Pancreas (tissue), 10 donors: ENCODE results near the gene EPO. TPM values are rescaled to one million over a fixed set of nuclear protein-coding genes. Genes with fewer than 3 reads are reported as not detected.

Experiments
- ATAC-seq, 4 donors: fragments of 200-7000 bp; cut with Tn5 transposase; one replicate each; pipeline versions ENCODE4 v1.8.0 to v1.9.1; 2020; ENCODE audit warnings: mild to moderate bottlenecking in 4 of 4, moderate library complexity in 4 of 4
- DNase-seq, 6 donors: peaks; one replicate each; pipeline ENCODE4 v3.0.0-alpha.2; 2020
- FAIRE-seq: peaks from 2 replicates; lab custom pipeline; 2012; peaks lifted over from hg19 to GRCh38; lab: Jason Lieb, UNC
- H3K27ac ChIP-seq, 4 donors: fragments of 200-600 bp; sonication (generic); 1 replicate in 3 of 4; 2 replicates in 1 of 4; pipeline versions ENCODE4 v1.5.0 to v1.8.0; 2020
- H3K27me3 ChIP-seq, 4 donors: fragments of 200-600 bp; one replicate each; pipeline ENCODE4 v1.8.0; 2021
- H3K36me3 ChIP-seq, 3 donors: fragments of 200-600 bp; sonication (generic) in 1 of 3; one replicate each; pipeline versions ENCODE4 v1.5.0 to v1.8.0; 2020 to 2021
- H3K4me1 ChIP-seq, 3 donors: fragments of 200-600 bp; one replicate each; pipeline ENCODE4 v1.8.0; 2021
- H3K4me3 ChIP-seq, 4 donors: fragments of 200-600 bp; sonication (generic) in 2 of 4; one replicate each; pipeline versions ENCODE4 v1.5.0 to v1.8.0; 2020 to 2021
- H3K9me3 ChIP-seq, 4 donors: fragments of 200-600 bp; one replicate each; pipeline ENCODE4 v1.8.0; 2021
- CTCF ChIP-seq, 4 donors: fragments of 200-600 bp; sonication (generic) in 3 of 4; IDR thresholded peaks; one replicate each; pipeline versions ENCODE4 v1.5.0 to v1.8.0; 2021; ENCODE audit warnings: antibody characterized with exemption in 4 of 4
- WGBS, 2 donors: extraction: QIAGEN DNeasy Blood & Tissue Kit; methylation state at CpG; one replicate each; pipeline ENCODE4 v1.1.7; 2013; 5-methylcytosine and 5-hydroxymethylcytosine counted together
- intact Hi-C, 3 donors: fragments of 100-400 bp; cut with DNase I; formaldehyde crosslinking; loops; one replicate each; pipeline versions ENCODE4 v1.11.1 to v1.14.2; 2022
- polyA plus RNA-seq, 2 donors: library from polyadenylated mRNA; stranded (reverse); fragments of 200-250 nt; gene quantifications; one replicate each; pipeline ENCODE4 v1.2.3, GENCODE V29; 2013
- total RNA-seq, 6 donors: library from RNA; stranded (reverse); fragmentation: NEBNext Ultra II Directional in 4 of 6; extraction: Animal tissue kit (Norgen Biotek cat#: 25700) in 4 of 6; gene quantifications; one replicate each; pipeline versions ENCODE4 v1.2.1 to v1.2.4, GENCODE V29; 2021 to 2023
- donor health status: healthy with polysubstance abuse.
- donor health status: DM: no; HTN: no; CAD: no; lungs with moderate emphysema.
- donor health status: DM: no; HTN: no; CAD: no.
- donor health status: control.
- donor health status: control.
- donor health status: Bipolar disorder and iron deficiency.
- donor health status: DM: yes; HTN: yes; CAD: no.
- donor health status: DM: no; HTN: no; CAD: no.
- donor health status: DM: no; HTN: no; CAD: no.
- donor health status: DM: yes; HTN: yes; CAD: no.

EPO gene
- total and polyA plus RNA-seq, 8 donors = 1.6 to 5.9 (median 3.9) TPM

GRCh38 chr7:100674411-100675104, 45.7 kb upstream of the EPO start:
- intact Hi-C loops = no loop called here
- Histone ChIP-seq H3K27me3 (no peaks in the 10 kb centered on the region), H3K4me1 (no peaks in the 10 kb centered on the region), H3K9me3 (no peaks in the 10 kb centered on the region), H3K4me3 (peak overlapping the region; percentile 87 to 91 (median 90)), H3K27ac (peak overlapping the region; percentile 93 to 98 (median 97)), H3K36me3 (peaks cover 3 to 24% (median 16%) of the 10 kb centered on the region in 3 donors)
- ATAC-seq = peak in 3 of 4 donors; percentile 1 to 4 (median 3)
- WGBS, 2 donors = 0 to 1% methylated on average over 42 to 43 of the region's 43 CpGs
- no peak for FAIRE-seq
- TF ChIP-seq CTCF (IDR thresholded peaks at IDR 0.05) = no peak
- DNase-seq = peak in 3 of 6 donors; percentile 59 to 73 (median 63)

- Histone ChIP-seq H3K4me1 (no peaks in the 10 kb centered on the region), H3K27me3 (no peaks in the 10 kb centered on the region), H3K4me3 (peak overlapping the region; percentile 87 to 91 (median 90)), H3K27ac (peak overlapping the region; percentile 36 to 98 (median 96)), H3K36me3 (peaks cover 3 to 24% (median 16%) of the 10 kb centered on the region in 3 donors), H3K9me3 (no peaks in the 10 kb centered on the region)
- intact Hi-C loops = no loop called here
- FAIRE-seq (no peak), ATAC-seq (peak in 1 of 4 donors; percentile 12), DNase-seq (peak in 3 of 6 donors; percentile 46 to 87 (median 74))
- 0% methylated on average over 25 to 46 of the region's 46 CpGs for WGBS, 2 donors
- TF ChIP-seq CTCF (IDR thresholded peaks at IDR 0.05) = no peak
Observed at GRCh38 chr7:100675105-100675451, 45.2 kb upstream of the EPO start.

DNA sequence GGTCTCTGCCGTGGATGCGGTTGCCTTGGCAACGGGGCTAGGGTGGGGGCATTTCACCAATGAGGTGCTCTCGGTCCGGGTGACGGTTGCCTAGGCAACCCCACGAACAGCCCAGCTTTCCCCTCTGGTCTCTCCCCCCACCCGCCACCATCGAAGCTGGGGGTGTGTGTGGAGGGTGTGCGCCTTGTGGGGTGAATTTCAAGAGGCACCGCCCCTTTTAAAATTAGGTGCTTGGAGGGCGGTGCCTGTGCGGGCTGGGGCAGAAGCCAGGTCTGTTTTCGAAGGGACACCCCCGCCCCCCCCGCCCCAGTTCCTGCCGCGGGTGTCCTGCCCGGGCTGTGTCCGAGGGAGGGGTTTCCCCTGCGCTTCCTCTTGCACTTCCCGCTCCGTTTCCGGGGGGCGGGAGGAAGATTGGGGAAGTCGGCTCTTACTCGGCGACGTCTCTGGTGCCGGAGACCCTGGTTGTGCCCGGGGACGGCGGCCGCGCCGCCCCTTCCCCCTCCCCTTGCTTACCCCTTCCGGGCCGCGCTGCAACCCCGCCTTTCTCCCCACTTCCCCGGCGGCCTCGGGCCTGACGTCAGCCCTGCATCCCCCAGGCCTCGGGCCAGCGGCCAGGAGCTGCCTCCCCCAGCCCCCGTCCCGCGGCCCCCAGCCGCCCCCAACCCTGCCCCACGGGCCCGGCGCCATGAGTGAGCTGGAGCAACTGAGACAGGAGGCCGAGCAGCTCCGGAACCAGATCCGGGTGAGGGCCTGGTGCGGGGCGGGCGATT, 44.5 kb upstream of the EPO start:
- 5 to 9% methylated on average over 37 to 59 of the region's 59 CpGs for WGBS, 2 donors
- no peak for FAIRE-seq
- peaks cover 3 to 24% (median 16%) of the 10 kb centered on the region in 3 donors for H3K36me3 ChIP-seq

GRCh38 chr7:100676501-100677306, 43.6 kb upstream of the EPO start:
- Histone ChIP-seq H3K27ac (peak overlapping the region in 3 of 4 donors; percentile 93 to 98 (median 98)), H3K4me1 (no peaks in the 10 kb centered on the region), H3K36me3 (peaks cover 3 to 31% (median 20%) of the 10 kb centered on the region in 3 donors), H3K9me3 (no peaks in the 10 kb centered on the region), H3K4me3 (peak overlapping the region in 2 of 4 donors; percentile 89 to 91), H3K27me3 (no peaks in the 10 kb centered on the region)
- WGBS, 2 donors = 81 to 85% methylated on average over 23 of the region's 23 CpGs
- DNase-seq = peak in 4 of 6 donors; percentile 33 to 79 (median 46)
- intact Hi-C loops = loop anchor here in 1 of 3 donors (2.0 kb wide), 1 partner anchor 14 kb away; no protein-coding TSS in a partner anchor
- ATAC-seq = no peak
- no peak for TF ChIP-seq CTCF (IDR thresholded peaks at IDR 0.05)
- no peak for FAIRE-seq

More for the DNA sequence above, 44.5 kb upstream of the EPO start:
- ATAC-seq (peak; percentile 4 to 13 (median 10)), DNase-seq (peak; percentile 71 to 92 (median 78))
- H3K27me3 ChIP-seq = no peaks in the 10 kb centered on the region
- intact Hi-C loops = loop anchor here in 1 of 3 donors (2.0 kb wide), 1 partner anchor 15 kb away; no protein-coding TSS in a partner anchor
- H3K4me1 ChIP-seq = no peaks in the 10 kb centered on the region
- peak overlapping the region; percentile 36 to 98 (median 96) for H3K27ac ChIP-seq
- no peaks in the 10 kb centered on the region for H3K9me3 ChIP-seq
- H3K4me3 ChIP-seq = peak overlapping the region; percentile 87 to 91 (median 90)
- no peak for TF ChIP-seq CTCF (IDR thresholded peaks at IDR 0.05)
